Stomach (tissue), 9 donors: ENCODE results near the gene KCNQ4. TPM values are rescaled to one million over a fixed set of nuclear protein-coding genes. Genes with fewer than 3 reads are reported as not detected.

Source experiments
- DNase-seq, 2 donors: peaks; one replicate each; pipeline versions ENCODE4 v3.0.0 to v3.0.0-alpha.2; 2013 to 2019
- H3K27ac ChIP-seq, 5 donors: fragments of 200-600 bp in 4 of 5; sonication (generic) in 4 of 5; one replicate each; pipeline ENCODE4 v1.5.1; 2013 to 2019; ENCODE audit warnings: mild to moderate bottlenecking in 1 of 5, moderate library complexity in 1 of 5
- H3K27me3 ChIP-seq, 3 donors: fragments of 200-600 bp; sonication (generic); one replicate each; pipeline ENCODE4 v1.5.1; 2017 to 2019; ENCODE audit warnings: mixed run types in 1 of 3
- H3K36me3 ChIP-seq, 4 donors: fragments of 200-600 bp; sonication (generic); 1 replicate in 3 of 4; 2 replicates in 1 of 4; pipeline ENCODE4 v1.5.1; 2016 to 2019
- H3K4me1 ChIP-seq, 4 donors: fragments of 200-600 bp; sonication (generic); one replicate each; pipeline ENCODE4 v1.5.1; 2016 to 2019
- H3K4me3 ChIP-seq, 4 donors: fragments of 200-600 bp; sonication (generic) in 3 of 4; one replicate each; pipeline ENCODE4 v1.5.1; 2016 to 2019; ENCODE audit warnings: mild to moderate bottlenecking in 1 of 4
- H3K9me3 ChIP-seq, 4 donors: fragments of 200-600 bp; sonication (generic); one replicate each; pipeline ENCODE4 v1.5.1; 2016 to 2019
- EP300 ChIP-seq: sonication (generic); formaldehyde crosslinking; IDR thresholded peaks from one replicate; pipeline ENCODE4 v1.6.1; 2017; ENCODE audit warnings: antibody characterized with exemption
- POLR2A ChIP-seq, 4 donors: fragments of 450-650 bp; IDR thresholded peaks; one replicate each; pipeline ENCODE4 v1.6.1; 2016; ENCODE audit warnings: antibody characterized with exemption in 4 of 4, control low read depth in 2 of 4, mild to moderate bottlenecking in 1 of 4, moderate library complexity in 1 of 4
- POLR2AphosphoS5 ChIP-seq, 3 donors: sonication (generic); formaldehyde crosslinking; IDR thresholded peaks; one replicate each; pipeline ENCODE4 v1.6.1; 2016; ENCODE audit warnings: antibody characterized with exemption in 3 of 3
- WGBS, 5 donors: extraction: QIAGEN DNeasy Blood & Tissue Kit in 3 of 5; methylation state at CpG; one replicate each; pipeline versions ENCODE4 v1.1.5 to v1.1.7; 2013 to 2018; 5-methylcytosine and 5-hydroxymethylcytosine counted together
- intact Hi-C: fragments of 100-400 bp; cut with DNase I; formaldehyde crosslinking; loops from one replicate; pipeline ENCODE4 v1.15.1; 2023; ENCODE audit warnings: low total_unique reads
- polyA plus RNA-seq, 3 donors: library from polyadenylated mRNA; stranded (reverse); fragments of 200-250 nt; gene quantifications; one replicate each; pipeline ENCODE4 v1.2.3, GENCODE V29; 2013
- total RNA-seq, 5 donors: library from RNA; depleted of rRNA; stranded (reverse); fragments of >200 nt; gene quantifications; one replicate each; pipeline versions ENCODE4 v1.1.0 to v1.2.3, GENCODE V29; 2014 to 2016
- TF ChIP-seq, protein P1 (sequence below), 7 experiments: fragments of 450-650 bp in 4 of 7; fragments of 200-600 bp in 3 of 7; sonication (generic) in 3 of 7; IDR thresholded peaks; one replicate each; pipeline ENCODE4 v1.5.1; 2016 to 2019; ENCODE audit warnings: antibody characterized with exemption in 7 of 7, control low read depth in 2 of 7, mild to moderate bottlenecking in 1 of 7
- donor health status: healthy with polysubstance abuse.
- donor health status: Bipolar disorder and iron deficiency.
- donor health status: healthy.

The KCNQ4 gene
- total and polyA plus RNA-seq, 8 donors: 0.31 to 7.6 (median 0.58) TPM; not detected in 1

DNA sequence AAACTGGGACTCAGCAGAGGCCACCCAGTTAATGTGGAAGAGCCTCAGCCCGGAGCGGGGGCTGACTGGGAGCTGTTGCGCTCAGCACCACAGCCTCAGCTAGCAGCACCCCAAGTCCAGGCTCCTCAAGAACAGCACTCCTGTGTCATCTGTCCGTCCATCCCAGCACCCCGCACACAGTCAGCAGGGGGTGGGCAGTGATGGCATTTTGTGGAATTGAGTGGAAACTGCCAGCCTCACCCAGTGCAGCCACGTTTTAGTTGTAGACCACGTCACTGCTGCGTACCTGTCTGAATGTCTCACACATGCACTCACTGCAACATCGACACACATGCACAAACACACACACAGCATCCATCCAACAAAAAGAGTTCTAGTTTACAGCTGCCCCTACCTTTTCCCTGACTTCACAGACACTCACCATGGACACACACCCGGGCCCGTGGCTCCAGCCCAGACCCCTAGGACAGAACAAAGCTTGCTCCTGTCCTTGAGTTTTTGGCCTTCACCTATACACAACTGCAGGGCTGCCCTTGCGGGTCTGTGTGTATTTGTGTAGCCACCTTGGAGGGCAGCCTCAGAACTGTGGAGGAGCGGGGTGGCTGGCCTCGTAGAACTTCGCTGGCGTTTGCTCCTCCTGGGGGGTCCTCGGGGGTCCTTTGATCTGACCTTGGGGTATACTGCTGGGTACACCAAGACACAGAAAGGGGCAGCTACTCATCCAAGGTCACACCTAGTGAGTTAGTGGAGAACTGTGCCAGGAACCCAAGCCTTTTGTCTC lies 5.2 kb downstream of the KCNQ4 start:
- H3K9me3 ChIP-seq: no peaks in the 10 kb centered on the region
- intact Hi-C loops: no loop called here
- H3K36me3 ChIP-seq: no peaks in the 10 kb centered on the region
- WGBS, 5 donors: 81 to 91% (median 89%) methylated on average over 16 to 17 of the region's 17 CpGs
- H3K4me3 ChIP-seq: no peak overlapping the region
- peaks cover 0 to 60% (median 23%) of the 10 kb centered on the region in 4 donors for H3K4me1 ChIP-seq
- no peak for DNase-seq
- TF ChIP-seq POLR2AphosphoS5 (IDR thresholded peaks at IDR 0.05) (no peak), EP300 (no peak), POLR2A (IDR thresholded peaks at IDR 0.05) (no peak)
- TF ChIP-seq, protein P1, sequence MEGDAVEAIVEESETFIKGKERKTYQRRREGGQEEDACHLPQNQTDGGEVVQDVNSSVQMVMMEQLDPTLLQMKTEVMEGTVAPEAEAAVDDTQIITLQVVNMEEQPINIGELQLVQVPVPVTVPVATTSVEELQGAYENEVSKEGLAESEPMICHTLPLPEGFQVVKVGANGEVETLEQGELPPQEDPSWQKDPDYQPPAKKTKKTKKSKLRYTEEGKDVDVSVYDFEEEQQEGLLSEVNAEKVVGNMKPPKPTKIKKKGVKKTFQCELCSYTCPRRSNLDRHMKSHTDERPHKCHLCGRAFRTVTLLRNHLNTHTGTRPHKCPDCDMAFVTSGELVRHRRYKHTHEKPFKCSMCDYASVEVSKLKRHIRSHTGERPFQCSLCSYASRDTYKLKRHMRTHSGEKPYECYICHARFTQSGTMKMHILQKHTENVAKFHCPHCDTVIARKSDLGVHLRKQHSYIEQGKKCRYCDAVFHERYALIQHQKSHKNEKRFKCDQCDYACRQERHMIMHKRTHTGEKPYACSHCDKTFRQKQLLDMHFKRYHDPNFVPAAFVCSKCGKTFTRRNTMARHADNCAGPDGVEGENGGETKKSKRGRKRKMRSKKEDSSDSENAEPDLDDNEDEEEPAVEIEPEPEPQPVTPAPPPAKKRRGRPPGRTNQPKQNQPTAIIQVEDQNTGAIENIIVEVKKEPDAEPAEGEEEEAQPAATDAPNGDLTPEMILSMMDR (IDR thresholded peaks at IDR 0.05): no peak
- peaks cover 0 to 12% (median 0%) of the 10 kb centered on the region in 3 donors for H3K27me3 ChIP-seq
- no peak overlapping the region for H3K27ac ChIP-seq

DNA sequence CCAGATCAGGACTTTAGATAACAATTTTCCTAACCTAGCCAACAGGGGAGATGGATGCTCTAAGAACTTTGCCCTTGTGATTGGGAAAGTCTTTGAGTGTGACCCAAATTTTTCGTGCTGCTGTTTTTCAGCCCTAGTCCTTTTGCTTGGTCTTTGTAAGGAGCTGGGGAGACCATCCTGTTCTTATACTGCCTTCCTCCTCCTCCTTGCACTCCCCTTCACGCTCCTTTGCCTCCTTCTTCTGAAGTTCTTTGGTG lies 5.7 kb downstream of the KCNQ4 start:
- no peaks in the 10 kb centered on the region for H3K9me3 ChIP-seq
- H3K27me3 ChIP-seq: peaks cover 0 to 10% (median 0%) of the 10 kb centered on the region in 3 donors
- TF ChIP-seq POLR2A (IDR thresholded peaks at IDR 0.05): no peak
- TF ChIP-seq, protein P1 (IDR thresholded peaks at IDR 0.05): no peak
- no peak for TF ChIP-seq EP300
- no peak for TF ChIP-seq POLR2AphosphoS5 (IDR thresholded peaks at IDR 0.05)
- no peak overlapping the region for H3K4me3 ChIP-seq
- peak overlapping the region in 1 of 5 donors; percentile 35 for H3K27ac ChIP-seq
- no peak for DNase-seq
- H3K4me1 ChIP-seq: peaks cover 0 to 58% (median 22%) of the 10 kb centered on the region in 4 donors
- intact Hi-C loops: no loop called here
- WGBS, 5 donors: 62 to 84% (median 78%) methylated on average over 2 of the region's 2 CpGs
- H3K36me3 ChIP-seq: no peaks in the 10 kb centered on the region

DNA sequence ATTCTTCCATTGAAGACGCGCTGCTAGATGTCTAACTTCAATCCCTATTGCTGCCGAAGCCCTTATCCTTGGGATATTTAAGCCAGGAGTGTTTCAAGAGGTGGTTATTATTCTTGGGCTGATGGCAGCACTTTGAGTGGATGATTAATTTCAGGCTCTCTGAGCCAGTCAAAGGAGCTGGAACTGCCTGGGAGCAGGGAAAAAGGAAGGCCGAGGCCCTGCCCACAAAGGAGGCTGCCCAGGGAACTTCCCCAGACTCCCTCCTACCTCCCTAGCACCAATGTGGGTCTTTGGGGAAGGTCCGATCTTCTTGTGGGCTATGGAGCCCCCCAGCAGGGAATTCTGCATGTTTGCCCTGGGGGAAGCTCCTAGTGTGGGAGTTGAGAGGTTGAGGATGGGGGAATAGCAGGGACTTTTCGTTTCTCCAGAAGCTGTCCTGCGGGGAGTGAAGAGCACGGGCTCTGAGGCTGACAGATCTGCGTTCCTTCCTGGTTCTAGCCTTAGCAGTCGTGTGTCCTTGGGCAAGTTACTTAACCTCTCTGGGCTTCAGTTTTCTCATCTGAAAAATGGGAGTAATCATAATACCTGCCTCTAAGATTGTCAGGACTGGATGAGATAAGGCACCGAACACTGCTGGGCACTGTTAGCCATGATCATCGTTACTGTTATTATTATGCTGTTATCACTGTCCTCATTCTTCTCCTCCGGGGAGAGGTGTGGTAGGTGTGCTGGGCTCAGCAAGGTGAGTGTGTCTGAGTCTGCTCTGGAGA lies 6.3 kb downstream of the KCNQ4 start:
- Histone ChIP-seq H3K36me3 (no peaks in the 10 kb centered on the region), H3K4me1 (peaks cover 0 to 52% (median 16%) of the 10 kb centered on the region in 4 donors), H3K27me3 (peaks cover 0 to 4% (median 0%) of the 10 kb centered on the region in 3 donors), H3K4me3 (no peak overlapping the region), H3K9me3 (no peaks in the 10 kb centered on the region), H3K27ac (peak overlapping the region in 1 of 5 donors; percentile 35)
- TF ChIP-seq, protein P1 (IDR thresholded peaks at IDR 0.05): no peak
- TF ChIP-seq EP300 (no peak), POLR2AphosphoS5 (IDR thresholded peaks at IDR 0.05) (no peak), POLR2A (IDR thresholded peaks at IDR 0.05) (no peak)
- intact Hi-C loops: no loop called here
- 84 to 87% (median 86%) methylated on average over 13 of the region's 13 CpGs for WGBS, 5 donors
- no peak for DNase-seq

DNA sequence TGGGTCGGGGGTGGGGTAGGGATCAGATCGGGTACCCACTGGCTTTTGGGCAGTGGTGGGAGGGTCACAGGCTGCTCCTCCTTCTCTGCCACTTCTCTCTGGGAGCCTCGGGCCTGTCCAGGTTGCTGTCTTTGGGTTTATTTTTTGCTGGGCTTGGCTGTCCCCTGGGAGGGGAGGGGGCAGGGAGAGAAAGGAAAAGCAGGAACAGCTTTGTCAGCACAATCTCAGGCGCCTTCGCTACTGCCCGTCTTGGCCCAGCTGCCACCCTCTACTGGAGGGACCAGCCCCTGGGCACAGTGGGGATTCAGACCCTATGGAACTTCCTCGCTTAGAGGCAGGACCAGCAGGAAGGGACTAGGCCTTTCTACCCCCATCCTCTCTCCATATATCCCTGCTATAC lies 8.4 kb downstream of the KCNQ4 start:
- no peak for DNase-seq
- intact Hi-C loops: no loop called here
- no peaks in the 10 kb centered on the region for H3K27me3 ChIP-seq
- no peak overlapping the region for H3K4me3 ChIP-seq
- H3K9me3 ChIP-seq: no peaks in the 10 kb centered on the region
- no peak for TF ChIP-seq EP300
- no peak for TF ChIP-seq POLR2A (IDR thresholded peaks at IDR 0.05)
- TF ChIP-seq, protein P1 (IDR thresholded peaks at IDR 0.05): no peak
- TF ChIP-seq POLR2AphosphoS5 (IDR thresholded peaks at IDR 0.05): no peak
- H3K27ac ChIP-seq: no peak overlapping the region
- 68 to 85% (median 74%) methylated on average over 6 to 7 of the region's 7 CpGs for WGBS, 5 donors
- H3K4me1 ChIP-seq: peaks cover 0 to 46% (median 14%) of the 10 kb centered on the region in 4 donors
- H3K36me3 ChIP-seq: no peaks in the 10 kb centered on the region
